Mesendoderm (in vitro differentiated cells): ENCODE measurements around the gene DEFB114.

Experiments
- DNase-seq: peaks from one replicate; pipeline ENCODE4 v3.0.0; 2013
- H2AK5ac ChIP-seq: 2 replicates; pipeline ENCODE4 v1.6.1; 2013; ENCODE audit warnings: low read length, inconsistent platforms
- H2BK120ac ChIP-seq: 2 replicates; pipeline ENCODE4 v1.6.1; 2013; ENCODE audit warnings: low read depth, mild to moderate bottlenecking, low read length, moderate library complexity, mixed read lengths
- H2BK15ac ChIP-seq: replicated peaks from 2 replicates; pipeline ENCODE4 v1.6.1; 2013; ENCODE audit warnings: low read depth, mild to moderate bottlenecking, moderate library complexity
- H2BK5ac ChIP-seq: 2 replicates; pipeline ENCODE4 v1.6.1; 2013; ENCODE audit warnings: low read length, inconsistent platforms
- H3K18ac ChIP-seq: 2 replicates; pipeline ENCODE4 v1.6.1; 2013; ENCODE audit warnings: mild to moderate bottlenecking, low read length, mixed read lengths
- H3K23ac ChIP-seq: one replicate; pipeline ENCODE4 v1.6.1; 2013; ENCODE audit warnings: low read length
- H3K27ac ChIP-seq: 2 replicates; pipeline ENCODE4 v1.5.1; 2013; ENCODE audit warnings: low read depth, mild to moderate bottlenecking, inconsistent platforms, low read length, moderate library complexity
- H3K27me3 ChIP-seq: 2 replicates; pipeline ENCODE4 v1.6.1; 2013; ENCODE audit warnings: low read length, control low read depth, mild to moderate bottlenecking, inconsistent platforms; ENCODE audit not compliant: insufficient read depth, poor library complexity
- H3K36me3 ChIP-seq: 2 replicates; pipeline ENCODE4 v1.6.1; 2013; ENCODE audit warnings: low read length, inconsistent platforms; ENCODE audit not compliant: control insufficient read depth, insufficient read depth
- H3K4ac ChIP-seq: one replicate; pipeline ENCODE4 v1.6.1; 2013; ENCODE audit warnings: low read depth, mild to moderate bottlenecking, low read length, moderate library complexity
- H3K4me1 ChIP-seq: 2 replicates; pipeline ENCODE4 v1.6.1; 2013; ENCODE audit warnings: low read depth, low read length, inconsistent platforms; ENCODE audit not compliant: control insufficient read depth
- H3K4me2 ChIP-seq: 2 replicates; pipeline ENCODE4 v1.6.1; 2013; ENCODE audit warnings: low read length
- H3K4me3 ChIP-seq: 2 replicates; pipeline ENCODE4 v1.5.1; 2013; ENCODE audit warnings: mild to moderate bottlenecking, low read length
- H3K56ac ChIP-seq: one replicate; pipeline ENCODE4 v1.6.1; 2013; ENCODE audit warnings: low read length
- H3K79me1 ChIP-seq: 2 replicates; pipeline ENCODE4 v1.6.1; 2013; ENCODE audit warnings: low read length, inconsistent platforms
- H3K79me2 ChIP-seq: 2 replicates; pipeline ENCODE4 v1.6.1; 2013; ENCODE audit warnings: mild to moderate bottlenecking, low read length; ENCODE audit not compliant: control insufficient read depth, insufficient read depth
- H3K9ac ChIP-seq: 2 replicates; pipeline ENCODE4 v1.6.1; 2013; ENCODE audit warnings: low read length, inconsistent platforms
- H4K5ac ChIP-seq: one replicate; pipeline ENCODE4 v1.6.1; 2013; ENCODE audit warnings: low read length
- H4K8ac ChIP-seq: one replicate; pipeline ENCODE4 v1.6.1; 2013; ENCODE audit warnings: low read depth, mild to moderate bottlenecking, control low read depth, low read length, moderate library complexity
- WGBS: extraction: QIAGEN DNeasy Blood & Tissue Kit; methylation state at CpG from one replicate; pipeline ENCODE4 v1.1.7; 2013; ENCODE audit warnings: low lambda C conversion rate, missing lambda C conversion rate; ENCODE audit not compliant: insufficient coverage; ENCODE audit errors: extremely low coverage; 5-methylcytosine and 5-hydroxymethylcytosine counted together

DEFB114 gene

DNA sequence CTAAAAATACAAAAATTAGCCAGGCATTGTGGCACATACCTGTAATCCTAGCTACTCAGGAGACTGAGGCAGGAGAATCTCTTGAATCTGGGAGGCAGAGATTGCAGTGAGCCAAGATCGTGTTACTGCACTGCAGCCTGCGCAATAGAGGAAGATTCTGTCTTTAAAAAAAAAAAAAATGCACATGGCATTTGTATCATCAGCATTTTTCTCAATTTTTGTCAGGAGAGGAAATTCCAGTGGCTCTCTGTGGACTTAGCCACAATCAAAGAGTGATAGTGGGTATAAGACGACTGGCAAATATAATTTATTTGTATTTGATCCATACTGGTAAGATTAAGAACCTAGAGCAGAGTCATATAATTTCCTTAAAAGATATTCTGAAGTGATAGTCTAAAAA lies 28.6 kb downstream of the DEFB114 start:
- WGBS: no CpG with 5 or more reads among the region's 3 CpGs
- Histone ChIP-seq H3K27ac (no peak overlapping the region), H3K4me1 (no peaks in the 10 kb centered on the region)

DNA sequence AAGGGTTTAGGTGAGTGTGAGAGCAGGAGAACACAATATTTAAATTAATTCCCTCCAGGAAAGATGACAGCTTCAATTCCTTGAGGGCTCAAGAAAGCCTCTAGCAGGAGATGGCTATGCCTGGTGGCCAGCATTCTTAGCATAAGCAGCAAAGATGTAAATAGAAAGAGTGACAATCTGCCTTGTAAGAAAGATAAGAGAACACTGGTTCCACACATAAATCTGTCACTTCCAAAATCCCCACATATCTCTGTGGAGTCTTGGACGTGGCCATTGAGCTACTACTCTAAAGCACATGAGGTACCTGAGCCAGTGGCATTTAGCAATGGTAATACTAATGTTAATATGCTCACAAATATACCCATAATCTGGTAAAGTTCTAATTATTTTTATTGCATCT lies 29.2 kb downstream of the DEFB114 start:
- H2BK15ac ChIP-seq: no peak overlapping the region
- no peak overlapping the region for H3K23ac ChIP-seq
- H4K5ac ChIP-seq: no peak overlapping the region
- H3K79me2 ChIP-seq: no peaks in the 10 kb centered on the region
- peak; percentile 1 for DNase-seq
- H4K8ac ChIP-seq: no peak overlapping the region
- no peak overlapping the region for H3K4me2 ChIP-seq
- no peak overlapping the region for H3K4me3 ChIP-seq
- no peak overlapping the region for H3K4ac ChIP-seq
- no peak overlapping the region for H3K9ac ChIP-seq
- no peak overlapping the region for H3K56ac ChIP-seq
- H3K27ac ChIP-seq: no peak overlapping the region
- H2AK5ac ChIP-seq: no peak overlapping the region
- no peak overlapping the region for H3K18ac ChIP-seq
- H3K79me1 ChIP-seq: no peaks in the 10 kb centered on the region
- H3K36me3 ChIP-seq: no peaks in the 10 kb centered on the region
- no CpG with 5 or more reads among the region's 1 CpG for WGBS
- H2BK120ac ChIP-seq: no peak overlapping the region
- H3K4me1 ChIP-seq: no peaks in the 10 kb centered on the region
- no peak overlapping the region for H2BK5ac ChIP-seq
- H3K27me3 ChIP-seq: no peaks in the 10 kb centered on the region

More for the DNA sequence above, 28.6 kb downstream of the DEFB114 start:
- H3K4me3 ChIP-seq: no peak overlapping the region
- no peak overlapping the region for H3K9ac ChIP-seq
- H4K5ac ChIP-seq: no peak overlapping the region
- no peak overlapping the region for H3K23ac ChIP-seq
- no peak overlapping the region for H3K4me2 ChIP-seq
- no peak overlapping the region for H3K18ac ChIP-seq
- H3K56ac ChIP-seq: no peak overlapping the region
- no peak overlapping the region for H2BK120ac ChIP-seq
- no peak overlapping the region for H2BK5ac ChIP-seq
- no peak overlapping the region for H3K4ac ChIP-seq
- no peaks in the 10 kb centered on the region for H3K27me3 ChIP-seq
- H2BK15ac ChIP-seq: no peak overlapping the region
- no peak for DNase-seq
- H3K79me1 ChIP-seq: no peaks in the 10 kb centered on the region
- no peaks in the 10 kb centered on the region for H3K36me3 ChIP-seq
- no peak overlapping the region for H2AK5ac ChIP-seq
- H4K8ac ChIP-seq: no peak overlapping the region
- no peaks in the 10 kb centered on the region for H3K79me2 ChIP-seq

DNA sequence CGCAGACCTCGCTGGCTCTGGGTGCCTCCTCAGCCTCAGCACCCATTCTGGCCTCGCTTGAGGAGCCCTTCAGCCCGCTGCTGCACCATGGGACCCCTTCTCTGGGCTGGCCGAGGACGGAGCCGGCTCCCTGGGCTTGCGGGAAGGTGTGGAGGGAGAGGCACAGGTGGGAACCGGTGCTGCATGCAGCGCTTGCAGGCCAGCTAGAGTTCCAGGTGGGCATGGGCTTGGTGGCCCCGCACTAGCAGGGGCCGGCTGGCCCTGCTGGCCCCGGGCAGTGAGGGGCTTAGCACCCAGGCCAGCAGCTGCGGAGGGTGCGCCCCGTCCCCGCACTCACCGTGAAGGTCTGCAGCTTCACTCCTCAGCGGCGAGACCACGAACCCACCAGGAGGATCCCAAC lies 30.4 kb downstream of the DEFB114 start:
- Histone ChIP-seq H3K27me3 (no peaks in the 10 kb centered on the region), H3K4me2 (no peak overlapping the region), H4K5ac (no peak overlapping the region), H3K4me3 (no peak overlapping the region), H3K79me2 (no peaks in the 10 kb centered on the region), H3K4me1 (no peaks in the 10 kb centered on the region), H2BK5ac (no peak overlapping the region), H2BK15ac (no peak overlapping the region), H3K4ac (no peak overlapping the region), H3K56ac (no peak overlapping the region), H3K9ac (no peak overlapping the region), H3K79me1 (no peaks in the 10 kb centered on the region), H2AK5ac (no peak overlapping the region), H3K36me3 (no peaks in the 10 kb centered on the region), H2BK120ac (no peak overlapping the region), H3K18ac (no peak overlapping the region), H3K23ac (no peak overlapping the region), H3K27ac (no peak overlapping the region), H4K8ac (no peak overlapping the region)
- WGBS: no CpG with 5 or more reads among the region's 21 CpGs
- no peak for DNase-seq

DNA sequence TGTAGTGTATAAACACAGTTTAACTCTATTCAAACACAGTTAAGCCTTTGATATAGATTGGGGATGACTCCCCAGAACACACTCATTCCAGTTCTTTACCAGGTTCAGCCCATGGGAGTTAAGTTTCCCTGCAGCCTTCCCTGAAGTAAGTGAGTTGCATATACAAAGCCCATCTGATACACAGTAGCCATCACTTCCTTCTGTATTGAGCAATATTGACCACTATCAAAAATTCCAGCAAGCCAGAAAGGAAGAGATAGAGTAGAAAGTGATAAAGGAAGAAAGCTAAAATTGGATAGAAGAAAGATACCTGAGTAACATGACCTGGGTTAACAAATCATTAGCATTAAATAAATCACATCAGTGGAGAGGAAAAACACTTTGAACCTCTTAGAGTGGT lies 34.6 kb downstream of the DEFB114 start:
- H3K4me2 ChIP-seq: no peak overlapping the region
- no peaks in the 10 kb centered on the region for H3K36me3 ChIP-seq
- no peaks in the 10 kb centered on the region for H3K27me3 ChIP-seq
- H3K4me3 ChIP-seq: no peak overlapping the region
- H4K5ac ChIP-seq: no peak overlapping the region
- H2BK120ac ChIP-seq: no peak overlapping the region
- H2AK5ac ChIP-seq: no peak overlapping the region
- no peak overlapping the region for H3K27ac ChIP-seq
- no peak overlapping the region for H3K56ac ChIP-seq
- no peak overlapping the region for H4K8ac ChIP-seq
- no peak overlapping the region for H3K9ac ChIP-seq
- H3K4ac ChIP-seq: no peak overlapping the region
- no peaks in the 10 kb centered on the region for H3K4me1 ChIP-seq
- no peak overlapping the region for H2BK15ac ChIP-seq
- H3K79me1 ChIP-seq: no peaks in the 10 kb centered on the region
- no peaks in the 10 kb centered on the region for H3K79me2 ChIP-seq
- H3K18ac ChIP-seq: no peak overlapping the region
- DNase-seq: no peak
- no peak overlapping the region for H3K23ac ChIP-seq
- no peak overlapping the region for H2BK5ac ChIP-seq

DNA sequence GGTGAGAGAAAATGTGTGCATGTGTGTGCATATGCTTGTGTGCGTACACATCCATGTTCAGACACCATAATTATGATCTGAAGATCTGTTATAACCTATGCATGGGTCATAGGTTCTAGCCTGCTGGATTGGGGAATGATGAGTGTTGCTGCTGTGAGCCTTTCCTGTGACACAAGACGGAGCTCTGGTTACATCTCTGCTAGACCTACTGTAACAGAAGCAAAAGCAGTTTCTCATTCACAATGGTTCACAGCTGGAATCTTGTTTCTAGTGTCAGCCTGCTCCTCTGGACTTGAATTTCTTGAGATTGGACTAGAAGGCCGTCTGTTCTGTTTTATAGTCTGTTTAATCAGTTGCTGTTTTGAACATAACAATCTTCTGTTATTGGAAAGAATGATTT lies 40.1 kb downstream of the DEFB114 start:
- Histone ChIP-seq H2BK120ac (no peak overlapping the region), H3K4ac (no peak overlapping the region), H3K79me1 (no peaks in the 10 kb centered on the region), H3K56ac (no peak overlapping the region), H2BK15ac (no peak overlapping the region), H3K79me2 (no peaks in the 10 kb centered on the region), H3K27me3 (no peaks in the 10 kb centered on the region), H2BK5ac (no peak overlapping the region), H3K4me1 (peaks cover 2% of the 10 kb centered on the region), H3K4me2 (no peak overlapping the region), H3K23ac (no peak overlapping the region), H4K5ac (no peak overlapping the region), H3K27ac (no peak overlapping the region), H3K4me3 (no peak overlapping the region), H4K8ac (no peak overlapping the region), H3K9ac (no peak overlapping the region), H3K36me3 (no peaks in the 10 kb centered on the region), H3K18ac (no peak overlapping the region), H2AK5ac (no peak overlapping the region)
- WGBS: no CpG with 5 or more reads among the region's 3 CpGs
- DNase-seq: peak; percentile 86

DNA sequence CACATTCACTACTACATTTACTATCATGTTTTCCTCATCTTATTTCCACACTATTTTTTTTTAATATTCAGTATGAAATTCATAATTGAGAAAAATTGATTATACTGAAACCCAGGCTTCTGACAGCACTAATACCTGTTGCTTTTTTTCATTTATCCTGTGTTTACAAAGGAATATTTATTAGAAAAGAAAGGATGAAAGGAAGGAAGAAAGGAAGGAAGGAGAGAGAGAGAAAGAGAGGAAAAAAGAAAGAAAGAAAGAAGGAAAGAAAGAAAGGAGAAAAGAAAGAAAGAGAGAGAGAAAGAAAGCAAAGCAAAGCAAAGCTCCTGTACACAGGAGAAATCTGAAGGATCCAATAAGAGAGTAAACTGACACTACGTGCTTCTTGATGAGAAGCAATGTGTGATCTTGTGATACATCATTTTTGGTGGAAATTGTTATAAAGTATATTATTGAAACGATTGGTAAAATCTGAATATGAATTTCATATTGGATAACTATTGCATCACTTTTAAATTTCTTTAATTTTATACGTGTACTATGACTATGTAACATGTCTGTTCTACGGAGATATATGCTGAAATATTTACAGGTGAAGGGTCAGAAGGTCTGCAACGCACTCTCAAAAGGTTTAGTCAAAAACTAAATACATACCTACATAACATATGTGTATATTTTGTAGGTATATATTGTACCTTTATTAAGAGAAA lies 43.9 kb downstream of the DEFB114 start:
- Histone ChIP-seq H3K79me1 (no peaks in the 10 kb centered on the region), H3K4me3 (no peak overlapping the region), H3K79me2 (no peaks in the 10 kb centered on the region), H2BK15ac (no peak overlapping the region), H3K4me2 (no peak overlapping the region), H3K23ac (no peak overlapping the region), H3K9ac (no peak overlapping the region), H4K8ac (no peak overlapping the region), H2AK5ac (no peak overlapping the region), H3K56ac (no peak overlapping the region), H2BK120ac (no peak overlapping the region), H3K36me3 (no peaks in the 10 kb centered on the region), H4K5ac (no peak overlapping the region), H3K27me3 (no peaks in the 10 kb centered on the region), H3K4me1 (peaks cover 2% of the 10 kb centered on the region), H3K4ac (no peak overlapping the region), H3K27ac (no peak overlapping the region), H2BK5ac (no peak overlapping the region), H3K18ac (no peak overlapping the region)
- WGBS: 100% methylated on average over 1 of the region's 5 CpGs
- DNase-seq: no peak
